ENCODE measurements around the gene FLT4.
"Not testable (repeated sequence)": the region's sequence is repeated elsewhere in the genome, so short reads cannot be mapped to it uniquely, and the experiment has no call there.

The FLT4 gene

GRCh38 chr5:180668835-180669596 lies 19.6 kb upstream of the FLT4 start:
- no peak for TF ChIP-seq CTCF (conservative IDR thresholded peaks at IDR 0.05; ENCODE audit: low read length)
- H3K4me3 ChIP-seq (ENCODE audit: low read length), result no peak overlapping the region
- no peak for DNase-seq (ENCODE audit: low read depth)

GRCh38 chr5:180666812-180667211 lies 17.4 kb upstream of the FLT4 start:
- DNase-seq (ENCODE audit: low read depth), result no peak
- H3K4me3 ChIP-seq (ENCODE audit: low read length), result no peak overlapping the region
- TF ChIP-seq CTCF (conservative IDR thresholded peaks at IDR 0.05; ENCODE audit: low read length), result no peak

DNA sequence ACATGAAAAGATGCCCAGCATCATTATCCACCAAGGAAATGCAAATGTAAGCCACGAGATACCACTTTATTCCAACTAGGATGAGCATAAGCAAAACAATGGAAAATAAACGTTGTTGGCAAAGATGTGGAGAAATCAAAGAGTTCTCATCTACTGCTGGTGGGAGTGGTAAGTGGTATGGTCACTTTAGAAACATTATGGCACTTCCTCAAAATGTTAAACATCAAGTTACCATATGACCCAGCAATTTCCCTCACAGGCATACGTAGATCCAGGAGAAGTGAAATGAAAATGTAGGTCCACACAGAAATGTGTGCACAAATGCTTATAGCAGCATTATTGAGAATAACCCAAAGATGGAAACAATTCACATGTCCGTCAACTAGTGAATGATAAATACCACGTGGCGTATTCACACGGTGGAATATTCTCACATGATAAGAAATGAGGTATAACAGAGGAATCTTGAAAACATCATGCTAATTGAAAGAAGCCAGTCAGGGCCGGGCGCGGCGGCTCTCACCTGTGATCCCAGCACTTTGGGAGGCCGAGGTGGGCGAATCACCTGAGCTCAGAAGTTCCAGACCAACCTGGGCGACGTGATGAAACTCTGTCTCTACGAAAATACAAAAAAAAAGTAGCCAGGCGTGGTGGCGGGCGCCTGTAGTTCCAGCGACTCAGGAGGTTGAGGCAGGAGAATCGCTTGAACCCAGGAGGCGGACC lies 16.4 kb upstream of the FLT4 start:
- H3K4me3 ChIP-seq (ENCODE audit: low read length), result no peak overlapping the region
- DNase-seq (ENCODE audit: low read depth), result no peak
- TF ChIP-seq CTCF (conservative IDR thresholded peaks at IDR 0.05; ENCODE audit: low read length), result no peak

DNA sequence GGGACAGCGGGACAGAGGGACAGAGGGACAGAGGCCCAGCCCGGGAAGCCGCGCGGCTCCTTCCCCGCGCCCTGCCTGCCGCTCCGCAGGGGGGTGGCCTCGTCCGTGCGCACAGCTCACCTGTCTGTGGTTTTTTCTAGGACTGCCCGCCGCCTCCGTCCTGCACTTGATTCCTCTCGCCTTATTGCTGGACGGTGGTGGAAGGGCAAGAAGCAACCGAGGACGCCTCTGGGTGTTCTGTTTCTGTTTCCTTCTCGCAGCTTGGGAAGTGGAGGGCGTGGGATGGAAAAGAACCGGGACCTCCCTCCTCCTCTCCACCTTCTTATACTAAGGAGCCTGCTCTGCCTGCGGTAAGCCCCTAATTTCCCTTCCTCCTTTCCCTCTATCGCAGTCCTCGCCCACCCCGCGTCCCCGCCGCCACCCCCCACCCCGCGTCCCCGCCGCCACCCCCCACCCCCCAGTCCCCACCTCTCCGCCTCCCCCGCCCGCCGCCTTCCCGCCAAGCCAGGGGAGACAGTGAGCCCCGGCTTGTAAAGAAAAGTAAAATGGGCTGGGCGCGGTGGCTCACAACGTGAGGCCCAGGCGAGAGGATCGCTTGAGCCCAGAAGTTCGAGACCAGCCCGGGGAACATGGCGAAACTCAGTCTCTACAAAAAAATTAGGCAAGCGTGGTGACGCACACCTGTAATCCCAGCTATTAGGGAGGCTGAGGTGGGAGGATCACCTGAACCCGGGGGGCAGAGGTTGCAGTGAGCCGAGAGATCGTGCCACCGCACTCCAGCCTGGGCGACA lies 9.6 kb upstream of the FLT4 start:
- TF ChIP-seq CTCF (conservative IDR thresholded peaks at IDR 0.05; ENCODE audit: low read length), result no peak
- no peak for DNase-seq (ENCODE audit: low read depth)
- no peak overlapping the region for H3K4me3 ChIP-seq (ENCODE audit: low read length)

DNA sequence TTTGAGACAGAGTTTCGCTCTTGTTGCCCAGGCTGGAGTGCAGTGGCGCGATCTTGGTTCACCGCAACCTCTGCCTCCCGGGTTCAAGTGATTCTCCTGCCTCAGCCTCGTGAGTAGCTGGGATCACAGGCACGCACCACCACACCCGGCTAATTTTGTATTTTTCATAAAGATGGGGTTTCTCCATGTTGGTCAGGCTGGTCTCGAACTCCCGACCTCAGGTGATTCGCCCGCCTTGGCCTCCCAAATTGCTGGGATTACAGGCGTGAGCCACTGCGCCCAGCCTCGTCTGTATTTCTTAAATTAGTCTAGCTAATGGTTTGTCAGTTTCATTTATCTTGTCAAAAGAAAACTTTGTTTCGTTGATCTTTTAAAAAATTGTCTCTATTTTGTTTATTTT lies 5.8 kb upstream of the FLT4 start:
- H3K4me3 ChIP-seq (ENCODE audit: low read length); DNase-seq (ENCODE audit: low read depth): not testable (repeated sequence)

DNA sequence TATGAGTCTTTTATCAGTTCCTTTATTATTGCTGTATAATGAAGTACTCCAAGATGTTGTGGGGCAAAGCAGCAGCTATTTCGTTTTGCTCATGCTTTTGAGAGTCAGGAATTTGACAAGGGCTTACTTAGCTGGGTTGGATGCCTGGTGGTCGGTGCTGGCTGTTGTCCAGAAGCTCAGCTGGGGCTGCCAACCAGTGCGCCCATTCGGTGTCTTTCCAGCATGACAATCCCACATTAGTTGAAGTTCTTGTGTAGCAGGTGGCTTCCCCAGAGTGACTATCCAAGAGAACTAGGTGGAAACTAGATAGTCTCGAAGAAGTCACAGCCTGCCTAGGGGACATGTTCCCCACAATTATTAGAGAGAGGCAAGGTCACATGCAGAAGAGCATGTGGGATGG lies 3.4 kb upstream of the FLT4 start:
- H3K4me3 ChIP-seq (ENCODE audit: low read length), result no peak overlapping the region
- no peak for TF ChIP-seq CTCF (conservative IDR thresholded peaks at IDR 0.05; ENCODE audit: low read length)
- DNase-seq (ENCODE audit: low read depth), result no peak

- TF ChIP-seq CTCF (conservative IDR thresholded peaks at IDR 0.05; ENCODE audit: low read length), result no peak
- no peak for DNase-seq (ENCODE audit: low read depth)
- H3K4me3 ChIP-seq (ENCODE audit: low read length), result no peak overlapping the region
Measured at GRCh38 chr5:180652346-180652745, 2.9 kb upstream of the FLT4 start.

Measured in AG10803 (cell line).